GM10266 (cell line): ENCODE measurements around the gene NHERF1.

Source experiments
- DNase-seq: peaks from one replicate; pipeline ENCODE4 v3.0.0; 2012; ENCODE audit errors: extremely low spot score
- TF ChIP-seq, protein P1 (sequence below): IDR thresholded peaks from 2 replicates; pipeline ENCODE4 v1.5.1; 2012; ENCODE audit warnings: mild to moderate bottlenecking, low read depth; ENCODE audit not compliant: control insufficient read depth, insufficient read depth; ENCODE audit errors: missing control alignments

Gene NHERF1

DNA sequence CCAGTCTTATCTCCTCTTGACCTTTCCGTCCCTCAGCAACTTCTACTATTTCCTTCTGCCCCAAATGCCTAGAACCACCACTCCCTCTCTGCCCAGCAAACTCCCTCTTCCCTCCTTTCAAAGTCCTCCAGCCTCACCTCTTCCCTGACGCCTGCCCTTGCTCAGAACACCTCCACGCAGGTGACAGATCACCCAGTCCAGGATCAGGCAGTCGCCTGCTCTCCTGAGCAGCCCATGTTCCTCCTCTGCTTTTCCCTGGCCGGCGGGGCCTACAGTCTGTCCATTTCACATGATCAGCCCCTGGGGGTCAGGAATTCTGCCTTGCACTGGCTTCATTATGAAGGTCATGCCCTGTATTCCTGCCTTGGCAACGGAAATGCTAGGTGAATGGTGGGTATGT, 36.1 kb upstream of the NHERF1 start:
- TF ChIP-seq, protein P1, sequence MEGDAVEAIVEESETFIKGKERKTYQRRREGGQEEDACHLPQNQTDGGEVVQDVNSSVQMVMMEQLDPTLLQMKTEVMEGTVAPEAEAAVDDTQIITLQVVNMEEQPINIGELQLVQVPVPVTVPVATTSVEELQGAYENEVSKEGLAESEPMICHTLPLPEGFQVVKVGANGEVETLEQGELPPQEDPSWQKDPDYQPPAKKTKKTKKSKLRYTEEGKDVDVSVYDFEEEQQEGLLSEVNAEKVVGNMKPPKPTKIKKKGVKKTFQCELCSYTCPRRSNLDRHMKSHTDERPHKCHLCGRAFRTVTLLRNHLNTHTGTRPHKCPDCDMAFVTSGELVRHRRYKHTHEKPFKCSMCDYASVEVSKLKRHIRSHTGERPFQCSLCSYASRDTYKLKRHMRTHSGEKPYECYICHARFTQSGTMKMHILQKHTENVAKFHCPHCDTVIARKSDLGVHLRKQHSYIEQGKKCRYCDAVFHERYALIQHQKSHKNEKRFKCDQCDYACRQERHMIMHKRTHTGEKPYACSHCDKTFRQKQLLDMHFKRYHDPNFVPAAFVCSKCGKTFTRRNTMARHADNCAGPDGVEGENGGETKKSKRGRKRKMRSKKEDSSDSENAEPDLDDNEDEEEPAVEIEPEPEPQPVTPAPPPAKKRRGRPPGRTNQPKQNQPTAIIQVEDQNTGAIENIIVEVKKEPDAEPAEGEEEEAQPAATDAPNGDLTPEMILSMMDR: no peak
- DNase-seq: no peak

DNA sequence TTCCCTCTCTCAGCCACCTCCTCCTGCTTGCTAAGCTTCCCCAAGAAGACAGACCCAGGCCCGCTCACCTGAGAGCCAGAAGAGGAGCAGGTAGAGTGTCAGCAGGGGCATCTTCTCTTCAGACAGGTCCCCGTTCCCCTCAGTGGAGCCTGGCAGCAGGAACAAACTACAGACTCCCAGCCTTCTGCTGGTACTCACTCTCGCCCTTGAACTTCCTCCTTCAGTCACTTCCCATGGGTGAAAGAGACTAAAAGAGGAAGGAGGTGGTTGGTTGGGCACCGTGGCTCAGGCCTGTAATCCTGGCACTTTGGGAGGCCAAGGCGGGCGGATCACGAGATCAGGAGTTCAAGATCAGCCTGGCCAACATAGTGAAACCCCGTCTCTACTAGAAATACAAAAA, 35.7 kb upstream of the NHERF1 start, which contains the start of gene CD300LF:
Gene CD300LF, minus strand, starts transcription at position 168 of the 400 bp plus-strand sequence. Its CDS starts 57 bp downstream, at position 111.
- DNase-seq: no peak
- TF ChIP-seq, protein P1: no peak

DNA sequence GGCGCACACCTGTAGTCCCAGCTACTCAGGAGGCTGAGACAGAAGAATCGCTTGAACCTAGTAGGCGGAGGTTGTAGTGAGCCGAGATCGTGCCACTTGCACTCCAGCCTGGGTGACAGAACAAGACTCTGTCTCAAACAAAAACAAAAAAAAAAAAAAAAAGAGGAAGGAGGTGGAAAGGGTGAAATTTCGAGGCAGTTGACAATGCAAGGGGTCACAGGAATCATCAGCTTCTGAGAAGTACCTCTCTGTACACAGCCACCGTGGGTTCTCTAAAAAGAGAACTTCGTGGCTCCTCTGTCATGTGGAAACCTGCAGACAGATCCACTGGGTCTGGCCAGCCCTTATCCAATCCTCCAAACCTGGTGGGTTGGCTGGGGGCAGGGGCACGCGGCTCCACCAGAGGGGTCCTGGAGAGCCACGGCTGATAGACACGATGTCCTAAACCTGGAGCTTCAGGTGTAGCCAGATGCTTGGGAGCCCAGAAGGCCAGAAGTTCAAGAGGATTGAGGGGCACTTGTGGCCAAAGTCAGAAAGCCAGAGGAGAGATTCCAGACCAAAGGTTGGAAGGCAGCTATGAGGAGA, 35.2 kb upstream of the NHERF1 start:
- no peak for DNase-seq
- TF ChIP-seq, protein P1: no peak

DNA sequence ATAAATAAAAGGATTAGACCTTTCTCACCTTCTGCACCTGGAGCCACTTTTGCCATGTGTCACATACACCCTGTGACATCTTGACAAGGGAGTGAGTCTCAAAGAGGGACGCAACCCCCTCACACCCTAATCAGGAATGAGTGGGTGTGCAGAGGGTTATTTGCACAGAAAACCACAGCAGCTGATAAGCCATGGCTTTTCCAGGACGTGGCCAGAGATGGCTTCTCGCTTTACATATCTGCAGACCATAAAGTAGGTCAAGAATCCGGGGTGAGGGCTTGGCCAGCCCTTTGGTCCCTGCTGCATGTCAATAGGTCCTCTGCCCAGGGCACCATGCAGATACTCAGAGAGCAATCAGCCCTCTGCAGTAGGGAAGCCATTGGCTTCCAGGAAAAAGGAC, 33.3 kb upstream of the NHERF1 start:
- DNase-seq: no peak
- TF ChIP-seq, protein P1: no peak

DNA sequence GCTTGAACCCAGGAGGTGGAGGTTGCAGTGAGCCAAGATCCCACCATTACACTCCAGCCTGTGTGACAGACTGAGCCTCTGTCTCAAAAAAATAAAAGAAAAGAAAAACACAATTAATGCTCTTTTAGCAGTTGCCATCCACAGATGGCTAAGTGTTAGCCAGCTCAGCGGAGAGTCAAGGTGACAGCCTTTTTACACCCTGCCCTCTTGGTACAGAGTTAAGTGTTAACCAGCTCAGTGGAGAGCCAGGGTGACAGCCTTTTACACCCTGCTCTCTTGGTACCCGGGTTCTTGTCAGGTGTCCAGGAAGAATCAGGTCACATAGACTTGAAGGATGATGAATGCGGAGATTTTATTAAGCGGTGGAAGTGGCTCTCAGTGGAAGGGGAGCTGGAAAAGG, 27.9 kb upstream of the NHERF1 start:
- DNase-seq: no peak
- TF ChIP-seq, protein P1: no peak

DNA sequence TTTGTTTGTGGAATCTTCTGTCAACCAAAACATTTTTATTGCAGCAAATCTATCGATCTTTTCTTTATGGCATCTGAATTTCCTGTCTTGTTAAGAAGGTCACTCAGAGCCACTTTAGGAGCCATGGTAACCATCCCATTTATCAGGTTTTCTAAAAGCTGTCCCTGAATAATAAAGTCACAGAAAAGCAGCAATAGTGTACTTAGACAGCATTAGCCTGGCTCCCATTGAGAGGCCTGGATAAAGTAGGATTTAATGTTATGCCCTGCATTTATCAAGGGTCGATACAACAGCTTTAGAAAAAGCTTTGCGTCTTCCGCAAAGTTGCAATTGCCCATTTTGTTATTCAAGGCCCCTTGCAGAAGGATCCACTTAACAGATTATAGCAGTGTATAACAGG, 25.6 kb upstream of the NHERF1 start:
- TF ChIP-seq, protein P1: no peak
- DNase-seq: no peak

DNA sequence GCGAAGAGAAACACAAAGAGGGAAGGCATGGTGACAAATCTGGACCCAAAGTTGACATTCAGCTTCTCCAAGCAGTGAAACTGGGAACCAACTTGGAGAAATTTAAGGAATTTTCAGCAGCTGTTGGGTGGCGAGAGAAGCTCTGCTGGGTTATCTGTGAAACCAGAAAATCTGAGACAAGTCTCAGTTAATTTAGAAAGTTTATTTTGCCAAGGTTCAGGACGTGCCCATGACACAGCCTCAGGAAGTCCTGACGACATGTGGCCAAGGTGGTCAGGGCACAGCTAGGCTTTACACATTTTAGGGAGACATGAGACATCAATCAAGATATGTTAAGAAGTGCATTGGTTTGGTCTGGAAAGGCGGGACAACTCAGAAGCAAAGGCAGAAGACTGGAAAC, 24.5 kb upstream of the NHERF1 start:
- TF ChIP-seq, protein P1: no peak
- DNase-seq: no peak
